ENCODE measurements around the gene DEUP1. TPM values are rescaled to one million over a fixed set of nuclear protein-coding genes. Genes with fewer than 3 reads are reported as not detected.
"Not testable (repeated sequence)": the region's sequence is repeated elsewhere in the genome, so short reads cannot be mapped to it uniquely, and the experiment has no call there.

DEUP1 gene
- total RNA-seq, 2 donors from 2014 or later = 1.2 to 3.2 TPM

GRCh38 chr11:93411705-93412104, 81.2 kb downstream of the DEUP1 start:
- Histone ChIP-seq H3K4me3 (no peak overlapping the region), H3K4me1 (replicated peaks) (no peaks in the 10 kb centered on the region), H3K27ac (no peak overlapping the region), H3K27me3 (replicated peaks; ENCODE audit: insufficient read depth) (no peaks in the 10 kb centered on the region), H3K36me3 (no peaks in the 10 kb centered on the region), H3K9me3 (no peaks in the 10 kb centered on the region)
- intact Hi-C loops (cut with DNase I) = no loop called here
- DNase-seq (ENCODE audit: low spot score) = no peak
- TF ChIP-seq, protein P1, sequence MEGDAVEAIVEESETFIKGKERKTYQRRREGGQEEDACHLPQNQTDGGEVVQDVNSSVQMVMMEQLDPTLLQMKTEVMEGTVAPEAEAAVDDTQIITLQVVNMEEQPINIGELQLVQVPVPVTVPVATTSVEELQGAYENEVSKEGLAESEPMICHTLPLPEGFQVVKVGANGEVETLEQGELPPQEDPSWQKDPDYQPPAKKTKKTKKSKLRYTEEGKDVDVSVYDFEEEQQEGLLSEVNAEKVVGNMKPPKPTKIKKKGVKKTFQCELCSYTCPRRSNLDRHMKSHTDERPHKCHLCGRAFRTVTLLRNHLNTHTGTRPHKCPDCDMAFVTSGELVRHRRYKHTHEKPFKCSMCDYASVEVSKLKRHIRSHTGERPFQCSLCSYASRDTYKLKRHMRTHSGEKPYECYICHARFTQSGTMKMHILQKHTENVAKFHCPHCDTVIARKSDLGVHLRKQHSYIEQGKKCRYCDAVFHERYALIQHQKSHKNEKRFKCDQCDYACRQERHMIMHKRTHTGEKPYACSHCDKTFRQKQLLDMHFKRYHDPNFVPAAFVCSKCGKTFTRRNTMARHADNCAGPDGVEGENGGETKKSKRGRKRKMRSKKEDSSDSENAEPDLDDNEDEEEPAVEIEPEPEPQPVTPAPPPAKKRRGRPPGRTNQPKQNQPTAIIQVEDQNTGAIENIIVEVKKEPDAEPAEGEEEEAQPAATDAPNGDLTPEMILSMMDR (IDR thresholded peaks at IDR 0.05) = no peak
- TF ChIP-seq POLR2A (IDR thresholded peaks at IDR 0.05) (no peak), POLR2AphosphoS5 (IDR thresholded peaks at IDR 0.05) (no peak)

- TF ChIP-seq, protein P1 (IDR thresholded peaks at IDR 0.05) = no peak
- TF ChIP-seq POLR2A (IDR thresholded peaks at IDR 0.05) (no peak), POLR2AphosphoS5 (IDR thresholded peaks at IDR 0.05) (no peak)
- 83% methylated on average over 3 of the region's 3 CpGs for WGBS
- no peaks in the 10 kb centered on the region for H3K4me1 ChIP-seq (replicated peaks)
- no peaks in the 10 kb centered on the region for H3K9me3 ChIP-seq
- H3K36me3 ChIP-seq = no peaks in the 10 kb centered on the region
- no peak for DNase-seq (ENCODE audit: low spot score)
- H3K4me3 ChIP-seq = no peak overlapping the region
- intact Hi-C loops (cut with DNase I) = no loop called here
- no peak overlapping the region for H3K27ac ChIP-seq
- no peaks in the 10 kb centered on the region for H3K27me3 ChIP-seq (replicated peaks; ENCODE audit: insufficient read depth)
These were observed 101.7 kb downstream of the DEUP1 start for GRCh38 chr11:93432247-93432646.

DNA sequence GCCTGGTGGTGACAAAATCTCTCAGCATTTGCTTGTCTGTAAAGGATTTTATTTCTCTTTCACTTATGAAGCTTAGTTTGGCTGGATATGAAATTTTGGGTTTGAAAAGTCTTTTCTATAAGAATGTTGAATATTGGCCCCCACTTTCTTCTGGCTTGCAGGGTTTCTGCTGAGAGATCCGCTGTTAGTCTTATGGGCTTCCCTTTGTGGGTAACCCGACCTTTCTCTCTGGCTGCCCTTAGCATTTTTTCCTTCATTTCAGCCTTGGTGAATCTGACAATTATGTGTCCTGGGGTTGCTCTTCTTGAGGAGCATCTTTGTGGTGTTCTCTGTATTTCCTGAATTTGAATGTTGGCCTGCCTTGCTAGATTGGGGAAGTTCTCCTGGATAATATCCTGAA, 112.7 kb downstream of the DEUP1 start:
- H3K36me3 ChIP-seq; DNase-seq (ENCODE audit: low spot score); H3K4me3 ChIP-seq; H3K9me3 ChIP-seq; intact Hi-C loops (cut with DNase I); H3K4me1 ChIP-seq (replicated peaks); H3K27ac ChIP-seq; H3K27me3 ChIP-seq (replicated peaks; ENCODE audit: insufficient read depth): not testable (repeated sequence)
- WGBS = 90% methylated on average over 2 of the region's 2 CpGs

DNA sequence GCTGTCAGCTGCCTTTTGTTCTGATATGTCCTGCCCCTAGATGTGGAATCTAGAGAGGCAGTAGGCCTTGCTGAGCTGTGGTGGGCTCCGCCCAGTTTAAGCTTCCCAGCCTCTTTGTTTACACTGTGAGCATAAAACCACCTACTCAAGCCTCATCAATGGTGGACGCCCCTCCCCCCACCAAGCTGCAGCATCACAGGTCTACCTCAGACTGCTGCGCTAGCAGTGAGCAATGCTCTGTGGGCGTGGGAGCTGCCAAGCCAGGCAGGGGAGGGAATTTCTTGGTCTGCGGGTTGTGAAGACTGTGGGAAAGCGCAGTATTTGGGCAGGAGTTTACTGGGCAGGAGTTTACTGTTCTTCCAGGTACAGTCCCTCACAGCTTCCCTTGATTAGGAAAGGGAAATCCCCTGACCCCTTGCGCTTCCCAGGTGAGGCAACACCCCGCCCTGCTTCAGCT, 114.1 kb downstream of the DEUP1 start:
- 61% methylated on average over 8 of the region's 8 CpGs for WGBS
- Histone ChIP-seq H3K36me3 (no peaks in the 10 kb centered on the region), H3K9me3 (no peaks in the 10 kb centered on the region), H3K27me3 (replicated peaks; ENCODE audit: insufficient read depth) (no peaks in the 10 kb centered on the region), H3K4me3 (no peak overlapping the region), H3K4me1 (replicated peaks) (no peaks in the 10 kb centered on the region), H3K27ac (no peak overlapping the region)
- DNase-seq (ENCODE audit: low spot score) = no peak
- TF ChIP-seq POLR2AphosphoS5 (IDR thresholded peaks at IDR 0.05) = no peak
- TF ChIP-seq POLR2A (IDR thresholded peaks at IDR 0.05) = no peak
- TF ChIP-seq, protein P1 (IDR thresholded peaks at IDR 0.05) = no peak
- intact Hi-C loops (cut with DNase I) = no loop called here

DNA sequence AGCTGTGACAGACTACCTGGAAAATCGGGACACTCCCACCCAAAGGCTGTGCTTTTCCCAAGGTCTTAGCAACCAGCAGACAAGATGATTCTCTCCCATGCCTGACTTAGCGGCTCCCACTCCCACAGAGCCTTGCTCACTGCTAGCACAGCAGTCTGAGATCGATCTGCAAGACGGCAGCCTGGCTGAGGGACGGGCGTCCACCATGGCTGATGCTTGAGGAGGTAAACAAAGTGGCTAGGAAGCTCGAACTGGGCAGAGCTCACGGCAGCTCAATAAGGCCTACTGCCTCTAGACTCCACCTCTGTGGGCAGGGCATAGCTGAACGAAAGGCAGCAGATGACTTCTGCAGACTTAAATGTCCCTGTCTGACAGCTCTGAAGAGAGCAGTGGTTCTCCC, 127.7 kb downstream of the DEUP1 start:
- Histone ChIP-seq H3K27ac (no peak overlapping the region), H3K4me1 (replicated peaks) (no peaks in the 10 kb centered on the region), H3K9me3 (no peaks in the 10 kb centered on the region), H3K36me3 (no peaks in the 10 kb centered on the region), H3K27me3 (replicated peaks; ENCODE audit: insufficient read depth) (no peaks in the 10 kb centered on the region), H3K4me3 (no peak overlapping the region)
- TF ChIP-seq, protein P1 (IDR thresholded peaks at IDR 0.05) = no peak
- TF ChIP-seq POLR2A (IDR thresholded peaks at IDR 0.05) (no peak), POLR2AphosphoS5 (IDR thresholded peaks at IDR 0.05) (no peak)
- WGBS = 93% methylated on average over 7 of the region's 9 CpGs
- intact Hi-C loops (cut with DNase I) = no loop called here
- no peak for DNase-seq (ENCODE audit: low spot score)

DNA sequence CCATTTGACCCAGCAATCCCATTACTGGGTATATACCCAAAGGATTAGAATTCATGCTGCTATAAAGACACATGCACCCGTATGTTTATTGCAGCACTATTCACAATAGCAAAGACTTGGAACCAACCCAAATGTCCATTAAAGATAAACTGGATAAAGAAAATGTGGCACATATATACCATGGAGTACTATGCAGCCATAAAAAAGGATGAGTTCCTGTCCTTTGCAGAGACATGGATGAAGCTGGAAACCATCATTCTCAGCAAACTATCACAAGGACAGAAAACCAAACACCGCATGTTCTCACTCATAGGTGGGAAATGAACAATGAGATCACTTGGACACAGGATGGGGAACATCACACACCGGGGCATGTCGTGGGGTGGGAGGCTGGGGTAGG, 133.1 kb downstream of the DEUP1 start:
- 92% methylated on average over 4 of the region's 4 CpGs for WGBS

More for the DNA sequence above, 133.1 kb downstream of the DEUP1 start:
- H3K27ac ChIP-seq; DNase-seq (ENCODE audit: low spot score); H3K9me3 ChIP-seq; H3K27me3 ChIP-seq (replicated peaks; ENCODE audit: insufficient read depth); intact Hi-C loops (cut with DNase I); H3K4me3 ChIP-seq; H3K36me3 ChIP-seq; H3K4me1 ChIP-seq (replicated peaks): not testable (repeated sequence)
